Stimulated activated CD4-positive, alpha-beta T cell treated with anti-CD3 and anti-CD28 coated beads, TNF-alpha, amount 100 ng/mL, for 1 hour (primary cell): ENCODE results near the gene SLC34A3.
"Not testable (repeated sequence)": the region's sequence is repeated elsewhere in the genome, so short reads cannot be mapped to it uniquely, and the experiment has no call there.

ENCODE experiments used
- DNase-seq, 3 donors: peaks; one replicate each; pipeline ENCODE4 v3.0.0-alpha.2; 2020; ENCODE audit warnings: low read depth in 3 of 3, low spot score in 1 of 3

The SLC34A3 gene

DNA sequence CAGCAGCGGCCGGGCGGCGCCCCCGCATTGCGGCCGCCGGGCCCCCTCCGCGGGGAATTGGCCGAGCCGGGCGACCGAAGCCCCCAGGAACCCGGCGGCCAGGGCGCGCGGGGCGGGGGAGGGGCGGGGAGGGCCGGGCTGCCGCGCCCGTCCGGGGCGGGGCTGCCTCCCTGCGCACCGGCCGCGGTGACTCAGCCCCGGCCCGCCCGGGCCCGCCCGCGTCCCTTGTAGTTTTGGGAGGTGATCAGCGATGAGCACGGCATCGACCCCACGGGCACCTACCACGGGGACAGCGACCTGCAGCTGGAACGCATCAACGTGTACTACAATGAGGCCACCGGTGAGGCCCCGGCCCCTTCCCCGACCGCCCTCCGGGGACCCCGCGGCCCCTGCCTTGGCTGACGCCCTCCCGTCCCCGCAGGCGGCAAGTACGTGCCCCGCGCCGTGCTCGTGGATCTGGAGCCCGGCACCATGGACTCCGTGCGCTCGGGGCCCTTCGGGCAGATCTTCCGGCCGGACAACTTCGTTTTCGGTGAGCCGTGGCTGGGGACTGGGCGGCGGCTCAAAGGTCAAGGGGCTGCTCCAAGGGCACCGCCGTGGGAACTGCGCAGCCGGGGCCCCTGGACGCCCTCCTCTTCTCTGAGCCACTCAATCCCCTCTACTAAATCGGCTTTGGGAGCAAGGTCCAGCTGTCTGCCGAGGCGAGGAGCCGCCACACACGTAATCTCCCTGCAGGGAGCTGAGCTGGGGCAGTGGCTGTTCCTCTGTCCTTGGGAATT is 11.0 kb downstream of the SLC34A3 start:
- DNase-seq = peak; percentile 36 to 61 (median 53)

GRCh38 chr9:137242269-137243203 is 11.8 kb downstream of the SLC34A3 start:
- DNase-seq = no peak

- DNase-seq = not testable (repeated sequence)
Observed at GRCh38 chr9:137243266-137243625, 12.5 kb downstream of the SLC34A3 start.

DNA sequence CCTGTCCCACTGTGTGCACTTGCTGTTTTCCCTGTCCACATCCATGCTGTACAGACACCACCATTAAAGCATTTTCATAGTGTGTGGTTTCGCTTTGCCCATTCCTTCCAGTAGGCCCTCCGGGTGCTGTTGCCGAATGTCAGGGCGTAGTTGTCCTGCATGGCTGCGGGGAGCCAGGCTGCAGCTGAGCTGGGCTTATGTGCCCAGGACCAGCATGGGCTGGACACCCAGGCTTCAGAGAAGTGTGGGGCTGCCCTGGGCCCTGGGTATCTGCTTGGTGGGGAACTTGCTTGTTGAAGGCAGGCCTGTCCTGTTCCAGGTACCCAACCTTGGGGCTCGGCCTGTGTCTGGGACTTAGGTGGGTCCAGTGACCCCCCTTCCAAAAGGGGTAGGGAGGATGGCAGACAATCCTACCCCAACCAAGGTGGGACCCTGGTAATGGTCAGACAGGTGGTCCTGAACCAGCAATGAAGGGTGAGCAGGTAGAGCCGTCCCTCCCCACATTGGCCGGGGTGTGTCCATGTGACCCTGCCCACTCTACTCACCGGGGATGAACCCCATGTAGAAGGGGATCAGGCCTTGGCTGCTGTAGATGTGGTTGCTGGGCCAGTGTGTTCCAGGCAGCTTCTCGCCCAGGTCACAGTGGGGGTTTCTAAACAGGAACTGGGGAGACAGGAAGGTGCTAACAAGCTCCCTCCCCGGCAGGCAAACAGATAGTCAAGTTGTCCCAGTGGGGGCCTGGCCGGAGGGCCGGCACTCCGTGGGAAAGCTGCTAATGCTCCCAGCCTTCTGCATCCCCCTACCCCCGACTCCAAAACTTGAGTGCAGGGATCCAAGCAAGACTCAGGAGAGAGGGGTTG is 13.2 kb downstream of the SLC34A3 start:
- no peak for DNase-seq

- DNase-seq = no peak
Observed at GRCh38 chr9:137244486-137245449, 14.1 kb downstream of the SLC34A3 start.

DNA sequence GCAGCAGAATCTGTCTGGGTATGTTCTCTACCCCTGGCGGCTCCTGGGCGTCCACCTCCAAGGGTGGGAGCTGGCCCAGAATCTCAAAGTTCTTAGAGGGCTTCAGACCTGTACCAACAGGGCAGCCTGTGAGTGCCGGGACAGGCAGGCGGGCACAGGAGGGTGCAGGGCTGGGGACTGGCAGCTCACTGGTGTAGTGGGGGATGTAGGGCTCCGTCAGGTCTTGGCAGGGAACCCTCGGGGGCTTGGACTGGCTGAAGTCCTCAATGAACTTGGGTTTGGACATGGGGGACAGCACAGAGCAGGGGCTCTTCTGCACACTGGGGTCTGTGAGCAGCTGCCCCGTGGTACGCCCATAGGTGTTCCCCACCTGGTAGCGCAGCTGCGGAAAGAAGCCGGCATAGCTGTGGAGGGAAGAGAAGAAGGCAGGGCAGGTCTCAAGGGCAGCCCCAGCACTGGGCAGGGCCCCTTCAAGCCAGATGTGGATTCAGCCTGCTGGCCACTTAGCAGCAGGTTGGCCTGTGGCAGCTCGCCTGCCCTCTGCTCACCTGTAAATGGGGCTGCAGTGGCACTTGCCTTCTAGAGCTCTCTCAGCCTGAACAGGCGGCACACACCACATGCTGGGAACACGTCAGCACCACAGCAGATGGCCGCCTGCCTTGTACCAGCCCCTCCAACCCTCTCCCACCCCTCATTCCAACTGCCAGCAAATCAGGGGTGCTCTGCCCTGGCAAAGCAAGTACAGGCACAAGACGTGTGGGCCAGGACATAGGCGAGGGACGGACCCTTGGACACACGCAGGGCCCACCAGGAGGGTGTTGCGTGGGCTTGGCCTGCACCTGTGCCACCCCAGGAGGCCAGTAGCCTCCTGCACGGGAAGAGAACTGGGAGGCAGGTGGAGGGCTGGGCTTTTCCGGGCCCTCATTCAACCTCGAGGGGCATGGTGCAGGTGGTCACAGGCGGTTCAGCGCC is 15.0 kb downstream of the SLC34A3 start:
- DNase-seq = no peak

- no peak for DNase-seq
Observed at GRCh38 chr9:137247135-137247915, 16.6 kb downstream of the SLC34A3 start.

DNA sequence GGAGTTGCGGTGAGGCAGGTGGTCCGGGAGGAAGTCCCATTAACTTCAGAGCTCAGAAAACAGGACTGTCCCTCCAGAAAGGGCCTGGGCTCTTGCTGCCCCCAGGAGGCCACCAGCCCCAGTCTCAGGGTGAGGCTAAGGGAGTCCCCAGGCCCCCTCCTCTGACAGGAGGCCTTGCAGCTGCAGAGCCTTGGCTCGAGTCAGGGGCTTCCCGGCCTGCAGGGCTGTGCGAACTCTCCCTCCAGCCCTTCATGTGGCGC is 17.1 kb downstream of the SLC34A3 start:
- no peak for DNase-seq

DNA sequence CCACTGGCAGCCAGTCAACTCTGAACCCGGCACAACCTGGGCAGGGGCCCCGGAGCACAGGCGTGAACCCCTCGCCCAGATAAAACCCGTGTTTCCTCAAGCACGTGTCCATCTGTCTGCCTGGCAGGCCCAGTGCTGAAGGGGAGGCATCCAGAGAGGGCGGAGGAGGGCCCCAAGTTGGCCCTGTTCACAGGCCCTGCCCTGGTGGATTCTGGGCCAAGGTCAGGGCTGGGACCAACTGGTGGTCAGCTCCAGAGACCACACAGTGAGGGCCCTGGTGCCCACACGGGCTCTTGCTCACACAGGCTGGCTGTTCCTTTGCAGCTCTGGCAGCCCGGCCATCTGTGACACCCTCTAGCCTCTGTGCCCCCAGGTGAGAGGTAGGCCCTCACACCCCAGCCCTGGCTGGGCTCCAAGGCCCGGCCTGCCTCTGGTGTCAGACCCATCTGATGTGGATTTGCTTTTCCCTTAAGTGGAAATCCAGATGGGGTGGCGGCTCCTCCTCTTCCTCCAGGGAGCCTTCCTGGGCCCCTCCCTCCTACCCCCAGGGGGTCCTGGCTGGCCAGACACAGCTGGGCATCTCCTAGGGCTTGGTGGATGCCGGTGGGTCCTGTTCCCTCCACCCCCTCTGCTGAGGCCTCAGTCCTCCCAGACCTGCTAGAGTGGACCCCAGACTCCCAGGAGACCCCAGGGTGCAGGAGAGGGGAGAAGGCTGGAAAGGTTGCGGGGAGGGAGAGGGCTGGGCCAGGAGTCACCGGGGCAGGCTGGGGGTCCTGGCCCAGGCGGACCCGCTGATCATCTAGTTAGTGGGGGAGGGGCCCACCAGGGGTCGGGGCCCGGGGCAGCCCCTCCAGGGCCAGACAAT is 19.9 kb downstream of the SLC34A3 start:
- no peak for DNase-seq

GRCh38 chr9:137251194-137251461 is 20.4 kb downstream of the SLC34A3 start, which contains the start of gene STPG3:
Gene STPG3 (plus strand): TSS chr9:137251286. CDS start chr9:137251287, 1 bp downstream.
- no peak for DNase-seq

DNA sequence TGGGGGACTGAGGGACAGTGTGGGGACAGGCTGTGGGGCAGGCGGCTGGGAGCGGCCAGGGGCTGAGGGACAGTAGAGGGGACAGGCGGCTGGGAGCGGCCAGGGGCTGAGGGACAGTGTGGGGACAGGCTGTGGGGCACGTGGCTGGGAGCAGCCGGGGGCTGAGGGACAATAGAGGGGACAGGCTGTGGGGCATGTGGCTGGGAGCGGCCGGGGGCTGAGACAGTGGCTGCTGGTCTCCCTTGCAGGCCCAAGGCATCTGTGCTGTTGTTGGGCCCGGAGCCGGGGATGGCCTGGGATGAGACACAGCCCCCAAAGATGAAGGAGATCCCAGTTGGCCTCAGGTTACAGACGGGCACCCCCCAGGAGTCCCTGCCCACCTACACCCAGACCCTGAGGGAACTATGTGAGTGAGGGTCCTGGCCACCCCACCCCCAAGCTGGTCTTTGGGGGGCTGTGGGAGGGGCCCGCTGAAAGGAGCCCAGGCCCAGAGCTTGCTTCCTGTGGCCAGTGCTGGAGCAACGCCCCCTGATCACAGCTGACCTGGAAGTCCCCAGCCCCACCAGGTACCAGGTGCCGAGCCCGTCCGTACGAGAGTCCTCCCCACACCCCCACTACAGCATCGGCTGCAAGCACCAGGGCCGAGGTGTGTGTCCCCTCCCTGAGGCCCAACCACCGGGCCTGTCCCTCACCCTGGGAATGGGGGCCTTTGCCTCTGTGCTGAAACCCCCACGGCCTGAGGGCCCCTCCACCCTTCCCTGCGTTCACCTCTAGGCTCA is 21.0 kb downstream of the SLC34A3 start:
- DNase-seq = no peak

GRCh38 chr9:137252555-137253506 is 22.1 kb downstream of the SLC34A3 start:
- DNase-seq = no peak

DNA sequence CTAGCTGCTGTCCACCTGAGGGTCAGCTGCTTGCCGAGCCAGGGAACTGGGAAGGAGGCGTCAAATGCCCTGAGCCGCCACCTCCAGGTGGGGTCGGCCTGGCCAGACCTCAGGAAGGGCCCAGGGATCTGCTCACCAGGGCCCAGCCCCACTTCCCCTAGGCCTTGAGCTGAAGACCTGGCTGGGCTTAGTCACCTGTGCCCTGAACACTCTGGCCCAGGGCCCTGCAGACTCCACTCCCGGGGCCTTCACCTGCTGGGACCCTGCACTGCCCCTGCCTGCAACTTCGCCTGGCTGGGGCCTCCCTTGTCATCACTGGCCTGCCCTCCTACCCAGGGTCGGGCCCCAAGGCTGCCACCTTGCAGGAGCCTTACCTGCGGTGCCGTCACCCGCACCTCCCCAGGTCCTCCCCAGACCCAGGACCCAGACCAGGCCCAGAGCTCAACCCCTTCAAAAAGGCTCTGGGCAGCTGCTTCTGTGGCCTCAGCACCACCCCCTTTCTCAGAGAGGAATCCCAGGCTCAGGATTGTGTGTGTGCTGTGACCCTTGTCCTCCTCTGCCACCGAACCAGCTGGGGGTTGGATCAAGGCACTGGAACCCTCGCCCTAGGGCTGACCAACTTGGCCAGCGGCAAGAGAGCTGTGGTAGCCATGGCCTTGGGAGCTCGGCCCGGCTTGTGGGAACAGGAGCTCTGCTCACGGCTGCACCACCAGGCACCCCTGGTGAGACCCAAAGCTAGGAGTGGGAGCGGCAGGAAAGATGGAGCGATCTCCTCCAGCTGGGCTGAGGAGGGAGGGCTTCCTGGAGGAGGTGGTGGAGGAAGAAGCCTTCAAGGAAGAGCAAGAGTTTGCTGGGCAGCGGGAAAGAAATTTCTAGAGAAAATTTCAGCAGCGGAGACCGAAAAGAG is 23.3 kb downstream of the SLC34A3 start:
- DNase-seq = no peak

DNA sequence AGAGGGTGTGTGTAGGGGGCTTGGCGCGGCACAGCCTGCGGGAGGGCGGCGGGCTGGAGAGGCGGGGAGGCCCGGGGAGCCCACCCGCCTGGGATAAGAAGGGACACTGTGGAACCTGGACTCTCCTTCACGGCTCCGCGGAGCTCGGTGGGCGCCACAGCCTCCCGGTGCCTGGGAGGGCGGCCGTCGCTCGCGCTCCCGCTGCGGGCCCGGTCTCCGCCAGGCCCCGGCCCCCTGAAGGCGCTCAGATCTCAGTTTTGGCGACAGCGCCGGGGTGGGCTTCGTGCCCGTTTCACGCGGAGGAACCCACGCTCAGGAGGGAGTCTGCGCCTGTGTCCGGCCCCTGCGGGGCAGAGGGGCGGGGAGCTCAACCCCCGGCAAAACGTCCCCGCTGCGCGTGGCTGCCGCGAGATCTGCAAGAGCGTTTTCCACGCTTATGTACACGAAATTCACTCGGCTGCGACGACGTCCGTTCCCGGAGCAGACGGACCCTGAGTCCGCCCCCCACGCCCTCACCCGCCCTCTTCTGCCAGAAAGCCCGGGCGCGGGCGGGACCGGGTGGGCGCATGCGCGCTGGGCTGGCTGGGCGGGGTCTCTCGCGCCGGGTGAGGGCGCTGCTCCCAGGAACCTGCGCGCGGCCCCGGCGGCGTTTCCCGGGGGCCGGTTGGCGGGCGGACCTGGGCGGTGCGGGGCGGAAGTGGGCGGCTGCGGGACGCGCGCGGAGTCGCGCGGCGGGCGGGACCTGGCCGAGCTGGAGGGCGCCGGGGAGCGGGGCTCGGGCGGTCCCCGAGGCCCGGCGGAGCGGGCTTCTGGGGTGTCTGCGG is 24.1 kb downstream of the SLC34A3 start, which contains the start of gene NELFB:
Gene NELFB, plus strand, starts transcription at position 704 of the 824 bp plus-strand sequence.
- DNase-seq = peak; percentile 90 to 99 (median 96)
